HG03066 (cell line): Measurements from ENCODE around the gene STAG3.
A peak's percentile ranks its signal among the peaks of the same experiment; 100 is the strongest.
"Not testable (repeated sequence)": the region's sequence is repeated elsewhere in the genome, so short reads cannot be mapped to it uniquely, and the experiment has no call there.

Experiments used
- ATAC-seq: cut with Tn5 transposase; IDR thresholded peaks from one replicate; pipeline ENCODE4 v1.9.1; 2021; ENCODE audit warnings: low read depth; ENCODE audit not compliant: unreplicated experiment

The STAG3 gene, protein sequence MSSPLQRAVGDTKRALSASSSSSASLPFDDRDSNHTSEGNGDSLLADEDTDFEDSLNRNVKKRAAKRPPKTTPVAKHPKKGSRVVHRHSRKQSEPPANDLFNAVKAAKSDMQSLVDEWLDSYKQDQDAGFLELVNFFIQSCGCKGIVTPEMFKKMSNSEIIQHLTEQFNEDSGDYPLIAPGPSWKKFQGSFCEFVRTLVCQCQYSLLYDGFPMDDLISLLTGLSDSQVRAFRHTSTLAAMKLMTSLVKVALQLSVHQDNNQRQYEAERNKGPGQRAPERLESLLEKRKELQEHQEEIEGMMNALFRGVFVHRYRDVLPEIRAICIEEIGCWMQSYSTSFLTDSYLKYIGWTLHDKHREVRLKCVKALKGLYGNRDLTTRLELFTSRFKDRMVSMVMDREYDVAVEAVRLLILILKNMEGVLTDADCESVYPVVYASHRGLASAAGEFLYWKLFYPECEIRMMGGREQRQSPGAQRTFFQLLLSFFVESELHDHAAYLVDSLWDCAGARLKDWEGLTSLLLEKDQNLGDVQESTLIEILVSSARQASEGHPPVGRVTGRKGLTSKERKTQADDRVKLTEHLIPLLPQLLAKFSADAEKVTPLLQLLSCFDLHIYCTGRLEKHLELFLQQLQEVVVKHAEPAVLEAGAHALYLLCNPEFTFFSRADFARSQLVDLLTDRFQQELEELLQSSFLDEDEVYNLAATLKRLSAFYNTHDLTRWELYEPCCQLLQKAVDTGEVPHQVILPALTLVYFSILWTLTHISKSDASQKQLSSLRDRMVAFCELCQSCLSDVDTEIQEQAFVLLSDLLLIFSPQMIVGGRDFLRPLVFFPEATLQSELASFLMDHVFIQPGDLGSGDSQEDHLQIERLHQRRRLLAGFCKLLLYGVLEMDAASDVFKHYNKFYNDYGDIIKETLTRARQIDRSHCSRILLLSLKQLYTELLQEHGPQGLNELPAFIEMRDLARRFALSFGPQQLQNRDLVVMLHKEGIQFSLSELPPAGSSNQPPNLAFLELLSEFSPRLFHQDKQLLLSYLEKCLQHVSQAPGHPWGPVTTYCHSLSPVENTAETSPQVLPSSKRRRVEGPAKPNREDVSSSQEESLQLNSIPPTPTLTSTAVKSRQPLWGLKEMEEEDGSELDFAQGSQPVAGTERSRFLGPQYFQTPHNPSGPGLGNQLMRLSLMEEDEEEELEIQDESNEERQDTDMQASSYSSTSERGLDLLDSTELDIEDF

DNA sequence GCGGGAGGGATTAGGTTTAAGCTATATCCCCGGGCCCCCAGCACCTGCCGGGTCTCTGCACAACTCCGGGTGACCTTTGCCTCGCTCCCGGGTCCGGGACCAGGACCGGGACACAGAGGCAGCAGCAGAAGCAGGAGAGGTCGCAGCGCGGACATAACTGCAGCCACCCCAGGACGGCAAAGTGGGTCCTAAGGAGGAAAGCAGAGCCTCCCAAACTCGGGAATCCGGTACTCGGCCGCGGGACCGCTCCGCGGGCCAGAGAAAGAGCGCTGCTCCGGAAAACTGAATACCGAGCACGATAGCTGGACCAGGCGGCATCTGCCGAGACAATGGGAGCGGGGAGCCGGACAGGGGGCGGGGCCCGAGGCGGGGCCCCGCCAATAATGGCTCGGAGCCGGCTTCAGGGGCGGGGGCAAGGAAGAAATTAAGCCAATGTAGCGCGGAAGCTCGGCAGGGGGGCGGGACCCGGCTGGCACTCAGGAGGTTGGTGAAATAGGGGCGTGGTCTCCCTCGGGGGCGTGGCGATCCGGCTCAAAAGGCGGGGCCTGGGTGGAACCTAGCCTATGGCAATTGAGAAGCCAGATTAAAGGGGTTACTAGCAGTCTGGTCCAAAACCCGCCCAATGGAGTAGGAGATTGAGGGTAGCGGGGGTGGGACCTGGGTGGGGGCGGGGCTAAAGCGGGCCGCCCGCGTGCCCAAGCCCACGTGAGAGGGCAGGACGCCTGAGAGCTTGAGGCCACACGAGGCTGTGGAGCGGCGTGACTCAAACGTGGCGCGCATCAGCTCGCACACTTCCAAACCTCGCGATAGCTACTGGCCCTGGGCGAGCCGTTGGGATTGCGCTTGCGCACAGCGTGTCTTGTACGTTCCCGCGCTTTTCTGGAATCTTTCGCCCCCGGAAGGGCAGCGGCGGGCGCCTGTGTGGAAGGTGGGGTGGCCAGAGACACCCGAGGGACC lies at the start of gene STAG3, which contains the start of gene GPC2:
Gene STAG3, plus strand, starts transcription at position 874 of the 957 bp plus-strand sequence. CDS start 2,639 bp downstream, outside the sequence.
Gene GPC2, minus strand, starts transcription at position 337 of the 957 bp plus-strand sequence. Its CDS starts 182 bp downstream, at position 155.
- ATAC-seq = peak; percentile 81

DNA sequence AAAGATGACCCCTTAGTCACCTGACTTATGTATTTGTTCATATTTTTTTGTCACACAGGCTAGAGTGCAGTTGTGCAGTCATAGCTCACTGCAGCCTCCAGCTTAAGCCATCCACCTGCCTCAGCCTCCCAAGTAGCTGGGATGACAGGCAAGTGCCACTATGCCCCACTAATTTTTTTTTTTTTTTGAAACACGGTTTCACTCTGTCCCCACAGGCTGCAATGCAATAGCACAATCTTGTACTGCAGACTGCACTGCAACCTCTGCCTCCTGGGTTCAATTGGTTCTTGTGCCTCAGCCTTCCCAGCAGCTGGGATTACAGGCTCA lies 49.1 kb upstream of the STAG3 start:
- ATAC-seq = no peak

DNA sequence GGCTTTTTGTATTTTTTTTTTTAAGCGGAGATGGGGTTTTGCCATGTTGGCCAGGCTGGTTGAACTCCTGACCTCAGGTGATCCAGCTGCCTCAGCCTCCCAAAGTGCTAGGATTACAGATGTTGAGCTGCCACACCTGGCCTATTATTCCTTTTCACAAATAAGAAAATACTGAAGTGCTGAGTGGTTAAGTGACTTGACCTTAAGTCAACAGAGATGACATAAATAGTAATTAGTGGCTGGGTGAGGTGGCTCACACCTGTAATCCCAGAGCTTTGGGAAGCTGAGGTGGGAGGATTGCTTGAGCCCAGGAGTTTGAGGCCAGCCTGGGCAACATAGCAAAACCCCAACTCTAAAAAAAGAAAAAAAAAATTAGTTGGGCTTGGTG lies 47.5 kb upstream of the STAG3 start:
- not testable (repeated sequence) for ATAC-seq

GRCh38 chr7:100130608-100131453 lies 46.9 kb upstream of the STAG3 start:
- ATAC-seq = no peak

- no peak for ATAC-seq
Measured at GRCh38 chr7:100132126-100132525, 45.6 kb upstream of the STAG3 start.

GRCh38 chr7:100132697-100133151 lies 45.0 kb upstream of the STAG3 start:
- ATAC-seq = no peak

GRCh38 chr7:100137851-100138760 lies 39.6 kb upstream of the STAG3 start:
- no peak for ATAC-seq

- ATAC-seq = no peak
Measured at GRCh38 chr7:100141555-100141949, 36.2 kb upstream of the STAG3 start.

- ATAC-seq = no peak
Measured at GRCh38 chr7:100142461-100142860, 35.3 kb upstream of the STAG3 start.

GRCh38 chr7:100146350-100146749 lies 31.4 kb upstream of the STAG3 start:
- not testable (repeated sequence) for ATAC-seq

DNA sequence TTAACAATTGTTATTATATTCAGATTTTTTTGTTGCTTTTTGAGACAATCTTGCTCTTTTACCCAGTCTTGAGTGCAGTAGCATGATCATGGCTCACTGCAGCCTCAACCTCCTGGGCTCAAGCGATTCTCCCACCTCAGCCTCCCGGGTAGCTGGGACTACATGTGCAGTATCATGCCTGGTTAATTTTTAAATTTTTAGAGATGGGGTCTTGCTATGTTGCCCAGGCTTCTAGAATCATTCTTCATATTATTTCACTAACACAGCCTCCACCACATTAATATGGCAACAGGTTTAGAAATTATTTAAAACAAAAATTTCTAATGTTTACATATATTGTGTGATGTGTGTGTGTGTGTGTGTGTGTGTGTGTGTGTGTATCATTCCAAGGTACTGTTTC lies 30.4 kb upstream of the STAG3 start:
- ATAC-seq = no peak

GRCh38 chr7:100148225-100148558 lies 29.5 kb upstream of the STAG3 start:
- no peak for ATAC-seq

- ATAC-seq = peak; percentile 99
Measured at GRCh38 chr7:100148559-100149328, 29.0 kb upstream of the STAG3 start, which contains the start of gene LAMTOR4. TSS of gene LAMTOR4 (plus strand) at chr7:100148918. CDS start at chr7:100148973, 55 bp downstream.

DNA sequence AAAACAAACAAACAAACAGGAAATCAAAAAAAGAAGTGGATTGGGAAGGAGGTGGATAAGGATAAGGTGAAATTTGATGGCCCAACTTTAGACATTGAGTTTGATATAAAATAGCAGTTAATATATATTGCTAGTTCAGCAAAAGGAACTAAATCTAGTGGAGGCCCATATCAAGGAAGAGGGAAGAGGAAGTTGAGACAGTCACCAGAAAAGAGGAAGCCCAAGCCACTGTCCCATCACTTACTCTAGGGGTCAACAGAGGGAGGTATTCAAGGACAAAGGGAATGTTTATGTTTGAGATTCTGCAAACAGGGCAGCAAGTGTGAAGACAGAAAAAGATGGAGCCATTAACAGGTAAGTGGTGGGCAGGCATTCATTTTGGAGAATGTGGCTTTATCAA lies 25.3 kb upstream of the STAG3 start:
- no peak for ATAC-seq

DNA sequence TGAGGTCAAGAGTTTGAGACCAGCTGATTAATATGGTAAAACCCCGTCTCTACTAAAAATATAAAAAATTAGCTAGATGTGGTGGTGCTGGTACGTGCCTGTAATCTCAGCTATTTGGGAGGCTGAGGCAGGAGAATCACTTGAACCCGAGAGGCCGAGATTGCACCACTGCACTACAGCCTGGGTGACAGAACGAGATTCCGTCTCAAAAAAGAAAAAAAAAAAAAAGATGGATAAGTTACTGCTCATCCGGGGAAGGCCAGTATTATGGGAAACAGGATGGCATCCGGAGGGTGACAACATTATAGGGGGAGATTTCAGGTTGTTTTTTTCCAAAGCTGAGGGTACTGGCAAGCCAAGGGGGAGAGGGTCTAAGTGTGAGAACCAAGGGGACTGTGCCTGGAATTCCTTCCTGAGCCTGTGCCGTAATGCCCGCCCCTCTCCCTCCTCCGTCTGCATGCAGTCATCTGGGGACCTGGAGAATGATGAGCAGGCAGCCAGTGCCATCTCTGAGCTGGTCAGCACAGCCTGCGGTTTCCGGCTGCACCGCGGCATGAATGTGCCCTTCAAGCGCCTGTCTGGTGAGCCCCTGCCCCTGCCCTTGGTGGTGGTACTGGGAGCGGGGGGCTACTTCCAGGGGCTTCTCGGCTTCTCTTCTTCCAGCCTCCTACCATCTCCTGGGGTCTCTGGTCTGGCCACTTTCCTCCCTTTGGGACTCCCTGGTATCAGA lies 24.6 kb upstream of the STAG3 start:
- no peak for ATAC-seq
